ENCODE data around the gene CTIF. TPM values are rescaled to one million over a fixed set of nuclear protein-coding genes. Genes with fewer than 3 reads are reported as not detected.

The CTIF gene
- total and polyA plus RNA-seq, 4 donors = 10.6 to 26.7 (median 12.3) TPM

DNA sequence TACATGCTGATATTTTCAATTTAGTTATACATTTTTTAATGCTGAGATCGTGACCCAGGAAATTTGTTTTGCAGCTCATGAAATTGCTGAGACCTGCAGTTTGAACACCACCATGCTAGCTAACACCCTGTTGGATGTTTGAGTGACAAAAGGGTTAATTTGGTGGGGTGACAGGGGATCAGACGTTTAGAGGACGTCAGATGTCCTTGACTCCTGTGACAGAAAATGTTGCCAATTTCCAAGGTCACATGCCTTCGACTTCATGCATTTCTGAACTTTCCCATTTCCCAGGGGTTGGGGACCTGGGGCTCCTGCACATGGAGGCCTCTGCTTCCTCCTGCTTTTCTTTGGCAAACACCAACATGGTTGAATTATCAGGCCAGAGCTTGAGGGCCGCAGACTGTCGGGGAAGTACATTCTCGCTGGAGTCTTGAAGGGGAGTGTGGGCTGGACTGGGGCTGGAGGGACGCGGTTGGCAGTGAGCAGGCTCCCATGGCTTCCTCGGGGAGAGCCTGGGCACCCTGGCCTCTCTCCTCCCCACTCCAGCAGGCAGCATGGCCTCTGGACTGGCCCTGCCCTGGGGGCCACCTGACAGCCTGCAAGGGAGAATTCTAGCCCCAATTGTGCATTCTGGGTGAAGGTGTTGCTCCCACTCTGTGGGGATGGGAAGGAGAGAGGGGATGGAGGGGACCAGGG lies 73.1 kb downstream of the CTIF start:
- 75% methylated on average over 10 of the region's 10 CpGs for WGBS
- Histone ChIP-seq H3K27me3 (ENCODE audit: control insufficient read depth in 4 of 4, insufficient read depth in 4 of 4, low read length in 3 of 4) (no peaks in the 10 kb centered on the region), H3K4me3 (ENCODE audit: low read depth in 1 of 3, low read length in 3 of 3) (no peak overlapping the region), H3K9me3 (ENCODE audit: control insufficient read depth in 4 of 4, low read length in 3 of 4) (no peaks in the 10 kb centered on the region), H3K9ac (ENCODE audit: low read depth in 1 of 2, low read length in 2 of 2) (no peak overlapping the region), H3K36me3 (ENCODE audit: control insufficient read depth in 4 of 4, insufficient read depth in 3 of 4, low read depth in 1 of 4, low read length in 3 of 4) (peaks cover 0 to 3% (median 1%) of the 10 kb centered on the region in 4 donors), H3K27ac (ENCODE audit: low read depth in 1 of 2, low read length in 2 of 2) (no peak overlapping the region), H3K4me1 (ENCODE audit: control insufficient read depth in 4 of 4, insufficient read depth in 4 of 4, low read length in 3 of 4) (peaks cover 0 to 6% (median 2%) of the 10 kb centered on the region in 4 donors)
- no peak for DNase-seq (ENCODE audit: low spot score)
- TF ChIP-seq RXRA (IDR thresholded peaks at IDR 0.05) = no peak
- TF ChIP-seq, protein P1, sequence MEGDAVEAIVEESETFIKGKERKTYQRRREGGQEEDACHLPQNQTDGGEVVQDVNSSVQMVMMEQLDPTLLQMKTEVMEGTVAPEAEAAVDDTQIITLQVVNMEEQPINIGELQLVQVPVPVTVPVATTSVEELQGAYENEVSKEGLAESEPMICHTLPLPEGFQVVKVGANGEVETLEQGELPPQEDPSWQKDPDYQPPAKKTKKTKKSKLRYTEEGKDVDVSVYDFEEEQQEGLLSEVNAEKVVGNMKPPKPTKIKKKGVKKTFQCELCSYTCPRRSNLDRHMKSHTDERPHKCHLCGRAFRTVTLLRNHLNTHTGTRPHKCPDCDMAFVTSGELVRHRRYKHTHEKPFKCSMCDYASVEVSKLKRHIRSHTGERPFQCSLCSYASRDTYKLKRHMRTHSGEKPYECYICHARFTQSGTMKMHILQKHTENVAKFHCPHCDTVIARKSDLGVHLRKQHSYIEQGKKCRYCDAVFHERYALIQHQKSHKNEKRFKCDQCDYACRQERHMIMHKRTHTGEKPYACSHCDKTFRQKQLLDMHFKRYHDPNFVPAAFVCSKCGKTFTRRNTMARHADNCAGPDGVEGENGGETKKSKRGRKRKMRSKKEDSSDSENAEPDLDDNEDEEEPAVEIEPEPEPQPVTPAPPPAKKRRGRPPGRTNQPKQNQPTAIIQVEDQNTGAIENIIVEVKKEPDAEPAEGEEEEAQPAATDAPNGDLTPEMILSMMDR (IDR thresholded peaks at IDR 0.05; ENCODE audit: low read depth, low read length, missing input control) = no peak
- TF ChIP-seq, protein P2, sequence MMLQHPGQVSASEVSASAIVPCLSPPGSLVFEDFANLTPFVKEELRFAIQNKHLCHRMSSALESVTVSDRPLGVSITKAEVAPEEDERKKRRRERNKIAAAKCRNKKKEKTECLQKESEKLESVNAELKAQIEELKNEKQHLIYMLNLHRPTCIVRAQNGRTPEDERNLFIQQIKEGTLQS (IDR thresholded peaks at IDR 0.05) = no peak
- TF ChIP-seq, protein P3, sequence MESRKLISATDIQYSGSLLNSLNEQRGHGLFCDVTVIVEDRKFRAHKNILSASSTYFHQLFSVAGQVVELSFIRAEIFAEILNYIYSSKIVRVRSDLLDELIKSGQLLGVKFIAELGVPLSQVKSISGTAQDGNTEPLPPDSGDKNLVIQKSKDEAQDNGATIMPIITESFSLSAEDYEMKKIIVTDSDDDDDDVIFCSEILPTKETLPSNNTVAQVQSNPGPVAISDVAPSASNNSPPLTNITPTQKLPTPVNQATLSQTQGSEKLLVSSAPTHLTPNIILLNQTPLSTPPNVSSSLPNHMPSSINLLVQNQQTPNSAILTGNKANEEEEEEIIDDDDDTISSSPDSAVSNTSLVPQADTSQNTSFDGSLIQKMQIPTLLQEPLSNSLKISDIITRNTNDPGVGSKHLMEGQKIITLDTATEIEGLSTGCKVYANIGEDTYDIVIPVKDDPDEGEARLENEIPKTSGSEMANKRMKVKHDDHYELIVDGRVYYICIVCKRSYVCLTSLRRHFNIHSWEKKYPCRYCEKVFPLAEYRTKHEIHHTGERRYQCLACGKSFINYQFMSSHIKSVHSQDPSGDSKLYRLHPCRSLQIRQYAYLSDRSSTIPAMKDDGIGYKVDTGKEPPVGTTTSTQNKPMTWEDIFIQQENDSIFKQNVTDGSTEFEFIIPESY (IDR thresholded peaks at IDR 0.05) = no peak
- TF ChIP-seq EGR1 (IDR thresholded peaks at IDR 0.05; ENCODE audit: low read depth in 2 of 2) = no peak
- TF ChIP-seq HNF4G (IDR thresholded peaks at IDR 0.05) = no peak

DNA sequence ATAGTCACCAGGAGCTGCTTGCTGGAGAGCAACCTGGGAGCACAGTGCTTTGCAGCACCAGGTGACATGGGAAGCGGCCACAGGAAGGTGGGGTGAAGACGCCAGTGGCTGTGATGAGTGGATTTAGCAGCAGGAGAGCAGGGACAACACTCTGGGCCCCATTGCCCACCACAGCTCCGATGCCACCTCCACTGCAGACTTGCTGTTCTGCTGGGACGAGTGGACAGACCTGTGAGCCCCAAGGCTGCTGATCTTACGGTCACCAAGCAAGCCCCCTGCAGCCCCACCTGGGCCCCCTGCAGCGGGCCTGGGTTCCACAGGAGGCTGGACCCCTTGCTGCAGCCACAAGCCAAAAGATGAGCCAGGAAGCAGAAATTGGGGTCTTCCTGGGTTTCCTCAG lies 73.7 kb downstream of the CTIF start:
- Histone ChIP-seq H3K4me1 (ENCODE audit: control insufficient read depth in 4 of 4, insufficient read depth in 4 of 4, low read length in 3 of 4) (peaks cover 0 to 6% (median 2%) of the 10 kb centered on the region in 4 donors), H3K4me3 (ENCODE audit: low read depth in 1 of 3, low read length in 3 of 3) (no peak overlapping the region), H3K27ac (ENCODE audit: low read depth in 1 of 2, low read length in 2 of 2) (no peak overlapping the region), H3K9me3 (ENCODE audit: control insufficient read depth in 4 of 4, low read length in 3 of 4) (no peaks in the 10 kb centered on the region), H3K36me3 (ENCODE audit: control insufficient read depth in 4 of 4, insufficient read depth in 3 of 4, low read depth in 1 of 4, low read length in 3 of 4) (peaks cover 0 to 3% (median 1%) of the 10 kb centered on the region in 4 donors), H3K9ac (ENCODE audit: low read depth in 1 of 2, low read length in 2 of 2) (no peak overlapping the region), H3K27me3 (ENCODE audit: control insufficient read depth in 4 of 4, insufficient read depth in 4 of 4, low read length in 3 of 4) (no peaks in the 10 kb centered on the region)
- no peak for DNase-seq (ENCODE audit: low spot score)
- TF ChIP-seq SP1 (IDR thresholded peaks at IDR 0.05) = no peak
- no peak for TF ChIP-seq RXRA (IDR thresholded peaks at IDR 0.05)
- TF ChIP-seq HNF4A (conservative IDR thresholded peaks at IDR 0.05) = no peak
- TF ChIP-seq FOXA2 (IDR thresholded peaks at IDR 0.05) = no peak
- no peak for TF ChIP-seq HNF4G (IDR thresholded peaks at IDR 0.05)
- no peak for TF ChIP-seq EGR1 (IDR thresholded peaks at IDR 0.05; ENCODE audit: low read depth in 2 of 2)
- no peak for TF ChIP-seq TAF1 (conservative IDR thresholded peaks at IDR 0.05)
- TF ChIP-seq NR2F2 (IDR thresholded peaks at IDR 0.05) = no peak
- TF ChIP-seq, protein P2 (IDR thresholded peaks at IDR 0.05) = no peak
- TF ChIP-seq, protein P4, sequence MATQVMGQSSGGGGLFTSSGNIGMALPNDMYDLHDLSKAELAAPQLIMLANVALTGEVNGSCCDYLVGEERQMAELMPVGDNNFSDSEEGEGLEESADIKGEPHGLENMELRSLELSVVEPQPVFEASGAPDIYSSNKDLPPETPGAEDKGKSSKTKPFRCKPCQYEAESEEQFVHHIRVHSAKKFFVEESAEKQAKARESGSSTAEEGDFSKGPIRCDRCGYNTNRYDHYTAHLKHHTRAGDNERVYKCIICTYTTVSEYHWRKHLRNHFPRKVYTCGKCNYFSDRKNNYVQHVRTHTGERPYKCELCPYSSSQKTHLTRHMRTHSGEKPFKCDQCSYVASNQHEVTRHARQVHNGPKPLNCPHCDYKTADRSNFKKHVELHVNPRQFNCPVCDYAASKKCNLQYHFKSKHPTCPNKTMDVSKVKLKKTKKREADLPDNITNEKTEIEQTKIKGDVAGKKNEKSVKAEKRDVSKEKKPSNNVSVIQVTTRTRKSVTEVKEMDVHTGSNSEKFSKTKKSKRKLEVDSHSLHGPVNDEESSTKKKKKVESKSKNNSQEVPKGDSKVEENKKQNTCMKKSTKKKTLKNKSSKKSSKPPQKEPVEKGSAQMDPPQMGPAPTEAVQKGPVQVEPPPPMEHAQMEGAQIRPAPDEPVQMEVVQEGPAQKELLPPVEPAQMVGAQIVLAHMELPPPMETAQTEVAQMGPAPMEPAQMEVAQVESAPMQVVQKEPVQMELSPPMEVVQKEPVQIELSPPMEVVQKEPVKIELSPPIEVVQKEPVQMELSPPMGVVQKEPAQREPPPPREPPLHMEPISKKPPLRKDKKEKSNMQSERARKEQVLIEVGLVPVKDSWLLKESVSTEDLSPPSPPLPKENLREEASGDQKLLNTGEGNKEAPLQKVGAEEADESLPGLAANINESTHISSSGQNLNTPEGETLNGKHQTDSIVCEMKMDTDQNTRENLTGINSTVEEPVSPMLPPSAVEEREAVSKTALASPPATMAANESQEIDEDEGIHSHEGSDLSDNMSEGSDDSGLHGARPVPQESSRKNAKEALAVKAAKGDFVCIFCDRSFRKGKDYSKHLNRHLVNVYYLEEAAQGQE (IDR thresholded peaks at IDR 0.05) = no peak
- no peak for TF ChIP-seq GABPA (IDR thresholded peaks at IDR 0.05 in 1 of 2, conservative IDR thresholded peaks at IDR 0.05 in 1 of 2)
- TF ChIP-seq YY1 (IDR thresholded peaks at IDR 0.05) = no peak
- TF ChIP-seq, protein P3 (IDR thresholded peaks at IDR 0.05) = no peak
- TF ChIP-seq FOXA1 (IDR thresholded peaks at IDR 0.05) = no peak
- WGBS = 93% methylated on average over 6 of the region's 6 CpGs

Data from liver (tissue), 9 donors.